MM.1S (cell line): ENCODE results near the gene WDR19.

Experiments
- CTCF ChIP-seq: fragments of 300-600 bp; sonication (generic); IDR thresholded peaks from 2 replicates; pipeline ENCODE4 v1.5.1; 2016; ENCODE audit warnings: antibody characterized with exemption, low read length, mixed read lengths
- EZH2 ChIP-seq: fragments of 300-600 bp; sonication (generic); optimal IDR thresholded peaks from 2 replicates; pipeline ENCODE3; 2017; ENCODE audit warnings: low read depth, mild to moderate bottlenecking, antibody characterized with exemption, low read length, mixed read lengths
- EZH2phosphoT487 ChIP-seq: fragments of 300-600 bp; sonication (generic); IDR thresholded peaks from 2 replicates; pipeline ENCODE4 v1.6.1; 2018; ENCODE audit warnings: antibody characterized with exemption, low read length

- TF ChIP-seq EZH2 (no peak), CTCF (no peak), EZH2phosphoT487 (no peak)
These were observed 12.0 kb upstream of the WDR19 start for GRCh38 chr4:39170301-39170700.
